HG02981 (cell line): ENCODE measurements around the gene PDE10A.
A peak's percentile ranks its signal among the peaks of the same experiment; 100 is the strongest.
"Not testable (repeated sequence)": the region's sequence is repeated elsewhere in the genome, so short reads cannot be mapped to it uniquely, and the experiment has no call there.

Experiments
- ATAC-seq: cut with Tn5 transposase; IDR thresholded peaks from one replicate; pipeline ENCODE4 v1.9.1; 2021; ENCODE audit warnings: mild to moderate bottlenecking, moderate library complexity; ENCODE audit not compliant: unreplicated experiment

PDE10A gene

GRCh38 chr6:165558097-165558496 is 104.9 kb downstream of the PDE10A start:
- not testable (repeated sequence) for ATAC-seq

GRCh38 chr6:165557674-165558073 is 105.4 kb downstream of the PDE10A start:
- no peak for ATAC-seq

- no peak for ATAC-seq
Observed at GRCh38 chr6:165556116-165556843, 106.8 kb downstream of the PDE10A start.

- ATAC-seq = not testable (repeated sequence)
Observed at GRCh38 chr6:165554644-165555043, 108.4 kb downstream of the PDE10A start.

GRCh38 chr6:165552248-165552736 is 110.7 kb downstream of the PDE10A start:
- ATAC-seq = no peak

- no peak for ATAC-seq
Observed at GRCh38 chr6:165551828-165552227, 111.2 kb downstream of the PDE10A start.

- no peak for ATAC-seq
Observed at GRCh38 chr6:165548450-165548849, 114.6 kb downstream of the PDE10A start.

- no peak for ATAC-seq
Observed at GRCh38 chr6:165545806-165546205, 117.2 kb downstream of the PDE10A start.

- no peak for ATAC-seq
Observed at GRCh38 chr6:165543781-165544180, 119.3 kb downstream of the PDE10A start.

- ATAC-seq = no peak
Observed at GRCh38 chr6:165536911-165537310, 126.1 kb downstream of the PDE10A start.

- ATAC-seq = no peak
Observed at GRCh38 chr6:165519316-165519715, 143.7 kb downstream of the PDE10A start.

GRCh38 chr6:165515963-165516624 is 146.9 kb downstream of the PDE10A start:
- ATAC-seq = no peak

GRCh38 chr6:165514621-165515020 is 148.4 kb downstream of the PDE10A start:
- no peak for ATAC-seq

- ATAC-seq = peak; percentile 89
Observed at GRCh38 chr6:165511807-165512206, 151.2 kb downstream of the PDE10A start.

- no peak for ATAC-seq
Observed at GRCh38 chr6:165508321-165508869, 154.6 kb downstream of the PDE10A start.

- no peak for ATAC-seq
Observed at GRCh38 chr6:165506657-165507056, 156.4 kb downstream of the PDE10A start.

GRCh38 chr6:165500214-165500907 is 162.7 kb downstream of the PDE10A start:
- not testable (repeated sequence) for ATAC-seq

GRCh38 chr6:165497472-165497871 is 165.6 kb downstream of the PDE10A start:
- no peak for ATAC-seq

GRCh38 chr6:165488624-165489295 is 174.3 kb downstream of the PDE10A start:
- ATAC-seq = no peak

- ATAC-seq = no peak
Observed at GRCh38 chr6:165487950-165488349, 175.1 kb downstream of the PDE10A start.

- ATAC-seq = no peak
Observed at GRCh38 chr6:165487347-165487746, 175.7 kb downstream of the PDE10A start.
